SKM-1 treated with dmso at 0.1 percent for 144 hours (cell line): ENCODE data around the gene TEAD1.

Source experiments
- DNase-seq: peaks from one replicate; lab custom pipeline; 2025; ENCODE audit not compliant: unreplicated experiment; lab: John Stamatoyannopoulos, UW

Gene TEAD1

DNA sequence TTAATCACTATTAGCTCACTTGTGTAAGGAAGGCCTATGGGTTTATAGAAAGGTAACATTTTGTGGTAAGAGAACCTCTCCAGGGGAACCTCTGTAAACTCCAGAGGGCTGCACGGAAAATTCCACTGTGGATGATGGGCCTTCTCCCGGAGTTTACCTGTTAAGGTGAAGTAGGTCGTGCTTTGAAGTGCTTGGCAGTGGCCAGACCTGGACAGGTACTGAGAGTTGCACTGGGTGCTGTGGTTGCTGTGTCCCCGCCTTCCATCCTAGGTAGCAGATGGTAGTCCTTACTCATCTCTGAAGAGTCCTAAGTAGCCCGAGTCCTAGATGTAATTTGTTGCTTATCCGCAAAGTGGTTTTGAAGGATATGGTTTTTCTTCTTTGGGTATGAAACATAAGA lies 133.4 kb downstream of the TEAD1 start:
- no peak for DNase-seq

DNA sequence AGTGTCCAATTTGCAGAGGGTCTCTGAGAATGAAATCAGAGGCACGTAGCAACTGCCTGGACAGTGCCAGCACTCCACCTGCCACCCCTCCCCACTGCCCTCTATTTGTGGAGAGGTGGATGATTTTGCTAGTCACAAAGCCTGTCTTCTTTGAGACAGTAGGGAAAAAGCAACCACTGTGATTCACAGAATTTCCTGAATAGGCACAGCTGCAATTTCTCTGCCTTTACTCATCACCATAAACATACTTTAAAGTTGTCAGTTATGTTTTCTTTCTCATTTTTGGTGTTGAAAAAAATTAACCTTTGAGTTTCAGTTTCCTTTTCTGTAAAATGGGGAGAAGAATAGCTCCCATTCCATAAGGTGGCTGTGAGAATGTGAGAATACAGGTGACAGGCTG lies 134.3 kb downstream of the TEAD1 start:
- DNase-seq: no peak

DNA sequence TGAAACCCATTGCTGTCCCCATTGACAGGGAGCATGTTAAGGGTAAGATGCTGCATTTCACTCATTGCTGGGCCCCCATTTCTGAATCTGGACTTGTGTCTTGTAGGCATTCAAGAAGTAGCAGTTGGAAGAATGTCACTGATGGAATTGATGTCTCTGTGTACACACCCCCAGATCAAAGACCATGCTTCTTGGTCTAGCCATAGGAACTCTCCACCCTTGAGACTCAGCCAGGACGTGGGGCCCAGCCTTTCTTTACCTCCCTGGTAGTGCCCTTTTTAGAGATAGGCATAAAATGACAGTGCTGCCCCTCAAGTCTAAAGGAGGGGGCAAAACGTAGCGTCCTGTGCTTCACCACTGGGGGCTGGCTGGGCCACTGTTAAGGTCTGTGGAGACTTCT lies 135.1 kb downstream of the TEAD1 start:
- no peak for DNase-seq

DNA sequence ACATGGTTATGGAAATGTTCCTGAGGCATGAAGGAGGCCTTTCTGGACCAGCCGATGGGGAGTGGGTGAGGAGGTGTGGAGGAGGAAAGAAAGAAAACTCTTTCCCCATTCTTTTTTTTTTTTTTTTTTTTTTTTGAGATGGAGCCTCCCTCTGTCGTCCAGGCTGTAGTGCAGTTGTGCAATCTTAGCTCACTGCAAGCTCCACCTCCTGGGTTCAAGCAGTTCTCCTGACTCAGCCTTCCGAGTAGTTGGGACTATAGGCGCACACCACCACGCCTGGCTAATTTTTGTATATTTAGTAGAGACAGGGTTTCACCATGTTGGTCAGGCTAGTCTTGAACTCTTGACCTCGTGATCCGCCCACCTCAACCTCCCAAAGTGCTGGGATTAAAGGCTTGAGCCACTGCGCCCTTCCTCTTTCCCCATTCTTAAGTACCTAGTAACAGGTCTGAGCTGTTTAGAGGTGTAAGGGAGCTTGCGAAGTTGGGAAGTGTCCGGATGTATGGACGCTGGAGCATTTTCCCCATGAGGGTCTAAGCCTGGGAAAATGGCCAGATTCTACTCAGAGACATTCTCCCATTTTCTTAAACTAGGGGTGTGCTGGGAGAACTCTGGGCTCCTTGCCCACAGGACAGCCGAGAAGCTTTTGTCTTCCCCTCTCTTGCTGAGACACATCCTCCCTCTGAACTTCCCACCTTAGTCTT lies 135.8 kb downstream of the TEAD1 start:
- no peak for DNase-seq

DNA sequence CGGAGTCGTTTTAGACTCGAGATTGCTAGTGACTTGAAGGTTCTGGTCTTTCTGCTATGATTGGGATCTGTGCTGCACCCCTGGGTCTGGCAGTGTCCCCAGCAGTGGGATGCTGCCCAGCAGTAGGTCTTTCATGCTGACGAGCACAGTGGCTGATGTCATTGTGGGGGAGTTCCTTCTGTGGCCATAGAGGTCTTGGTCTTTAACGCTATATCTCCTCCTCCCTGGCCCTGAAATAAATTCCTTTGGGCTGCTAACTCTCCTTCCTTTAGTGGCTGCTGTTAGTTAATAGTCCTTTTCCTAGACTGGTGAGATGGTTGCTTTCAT lies 136.3 kb downstream of the TEAD1 start:
- no peak for DNase-seq

DNA sequence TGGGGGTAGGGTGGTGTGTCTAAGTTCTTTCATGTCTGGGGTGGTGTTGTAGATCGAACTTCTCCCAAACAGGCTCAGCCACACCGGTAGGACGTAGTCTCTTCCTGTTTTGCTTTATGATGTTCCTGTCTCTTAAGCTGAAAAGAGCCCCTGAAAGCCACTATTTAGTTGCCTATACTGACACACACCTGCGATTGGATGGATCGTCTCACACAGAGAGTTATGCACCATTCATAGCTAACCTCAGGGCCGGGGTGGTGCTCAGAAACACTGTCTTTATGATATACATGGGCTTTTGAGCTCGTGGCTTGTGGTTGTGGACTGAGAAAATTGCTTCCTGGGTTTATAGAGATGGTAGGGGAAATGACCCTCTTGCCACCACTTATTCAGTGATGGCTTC lies 137.6 kb downstream of the TEAD1 start:
- DNase-seq: no peak

DNA sequence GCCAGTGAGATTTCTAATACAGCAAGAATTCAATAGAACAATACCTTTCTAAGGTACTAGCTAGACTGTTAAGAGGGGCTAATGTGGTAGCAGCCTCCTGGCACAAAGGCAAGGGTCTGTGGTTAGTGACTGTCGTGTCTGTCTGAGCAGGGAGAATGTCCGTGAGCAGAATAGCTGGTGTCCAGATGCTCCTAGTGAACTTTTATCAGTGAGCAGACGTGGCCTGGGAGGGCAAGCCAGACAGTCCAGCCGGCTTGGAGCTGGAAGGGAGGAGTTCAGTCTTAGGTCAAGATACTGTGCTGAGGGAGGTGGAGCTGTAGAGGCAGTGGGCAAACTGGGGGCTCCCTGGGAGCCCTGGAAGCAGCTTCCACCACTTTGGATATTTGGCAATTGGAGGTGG lies 138.6 kb downstream of the TEAD1 start:
- no peak for DNase-seq

DNA sequence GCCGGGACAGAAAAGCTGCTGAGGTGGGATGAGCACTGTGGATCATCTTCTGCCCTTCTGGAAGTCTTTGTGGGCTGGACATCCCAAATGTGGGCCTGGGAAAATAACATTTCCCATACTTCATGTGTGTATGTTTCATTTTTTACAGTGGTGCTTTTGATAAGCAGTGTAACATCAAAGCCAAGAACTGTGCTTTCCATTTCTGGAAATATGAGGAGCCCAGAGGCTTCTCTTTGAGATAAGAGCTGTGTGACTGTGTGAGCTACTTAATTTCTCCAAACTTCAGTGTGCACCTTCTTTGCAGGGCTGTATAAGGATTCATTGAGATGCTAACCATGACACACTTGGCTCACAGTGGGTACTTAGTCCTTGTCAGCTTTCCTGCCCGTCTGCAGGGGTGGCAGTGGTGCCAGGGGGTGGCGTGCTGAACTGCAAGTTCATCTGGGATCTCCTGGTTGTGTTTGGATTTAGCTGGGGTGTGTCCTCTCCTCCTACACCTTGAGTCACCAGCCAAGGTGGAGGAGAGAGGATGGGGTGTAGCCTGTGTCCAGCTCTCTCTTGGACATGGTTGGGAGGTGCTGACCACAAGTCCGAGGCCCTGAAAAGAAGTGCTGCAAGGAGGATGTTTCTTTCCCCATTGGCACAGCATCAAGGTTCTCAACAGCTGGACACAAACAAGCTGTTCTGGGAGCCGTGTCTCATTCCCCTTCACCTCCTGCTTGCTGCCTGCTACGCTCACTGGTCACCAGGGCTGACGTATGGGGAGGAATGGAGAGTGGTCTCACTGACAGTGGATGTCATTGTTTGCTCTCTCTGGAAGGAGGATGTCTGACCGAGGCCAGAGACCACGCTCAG lies 139.4 kb downstream of the TEAD1 start:
- no peak for DNase-seq

DNA sequence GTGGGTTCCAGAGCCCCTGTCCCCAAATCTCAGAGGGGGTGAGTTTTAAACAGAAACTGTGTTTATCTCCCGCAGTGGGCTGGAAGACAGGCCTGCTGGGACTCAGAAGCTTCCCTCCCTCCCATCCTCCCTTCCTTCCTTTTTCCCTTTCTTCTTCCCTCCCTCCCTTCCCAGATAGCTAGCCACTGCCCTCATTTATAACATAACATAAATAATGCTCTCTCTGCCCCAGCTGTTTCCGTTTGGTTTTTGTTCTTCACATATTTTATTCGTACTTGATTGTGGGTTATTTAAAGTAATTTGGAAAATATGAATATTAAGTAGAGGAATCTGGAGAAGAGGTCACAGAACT lies 140.9 kb downstream of the TEAD1 start:
- DNase-seq: no peak

DNA sequence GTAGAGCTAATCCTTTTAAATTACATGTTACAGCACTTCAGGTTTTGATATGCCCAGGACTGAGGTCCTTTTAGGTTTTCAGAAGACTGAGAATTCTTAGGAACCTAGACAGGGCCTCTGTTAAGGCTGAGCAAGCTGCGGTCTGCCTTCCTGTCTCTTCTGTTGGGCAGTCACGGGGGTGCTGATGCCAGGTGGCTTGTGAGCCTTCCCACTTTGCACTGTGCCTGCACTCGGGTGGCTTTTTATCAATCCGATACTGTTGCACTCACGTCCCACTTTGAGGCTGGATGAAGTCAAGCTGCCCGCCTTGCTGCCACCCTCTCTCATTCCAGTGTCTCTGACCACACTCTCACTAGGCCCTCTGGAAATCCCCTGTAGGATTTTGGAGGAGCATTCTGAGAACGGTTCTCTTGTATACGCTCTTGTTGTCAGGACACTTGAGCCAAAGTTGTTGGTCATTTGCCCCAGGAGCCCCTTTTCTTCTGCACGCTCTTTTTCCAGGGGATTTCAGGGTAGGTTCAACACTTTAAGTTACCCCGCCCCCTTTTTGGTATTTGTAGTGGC lies 141.8 kb downstream of the TEAD1 start:
- DNase-seq: no peak

DNA sequence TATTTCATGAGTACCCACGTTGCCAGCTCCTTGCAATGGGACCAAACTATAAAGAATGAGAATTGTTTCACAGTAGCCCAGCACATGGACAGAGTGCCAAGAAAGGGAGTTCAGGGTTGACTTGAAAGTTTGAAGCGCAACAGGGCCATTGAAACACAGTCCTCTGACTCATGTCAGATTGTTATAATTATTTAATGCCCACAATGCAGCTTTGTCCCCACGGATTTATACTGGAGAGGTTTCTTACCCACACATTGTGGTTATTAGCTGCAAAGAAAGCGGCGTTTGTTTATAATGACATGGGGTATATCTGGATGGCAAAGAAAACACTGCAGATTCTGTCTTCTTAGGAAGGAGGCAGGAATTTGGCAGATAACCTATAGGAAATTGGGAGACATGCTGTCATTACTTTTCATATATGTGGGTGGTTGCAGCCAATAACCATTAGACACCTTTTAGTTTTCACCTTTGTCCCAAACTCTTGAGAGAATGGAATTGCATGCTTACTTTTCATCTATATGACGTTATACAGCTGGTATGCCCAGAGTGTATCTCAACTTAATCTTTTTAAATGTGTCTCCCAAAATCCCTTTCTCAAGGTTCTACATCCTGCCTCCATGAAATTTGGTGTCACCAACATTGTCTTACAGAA lies 143.6 kb downstream of the TEAD1 start:
- no peak for DNase-seq

DNA sequence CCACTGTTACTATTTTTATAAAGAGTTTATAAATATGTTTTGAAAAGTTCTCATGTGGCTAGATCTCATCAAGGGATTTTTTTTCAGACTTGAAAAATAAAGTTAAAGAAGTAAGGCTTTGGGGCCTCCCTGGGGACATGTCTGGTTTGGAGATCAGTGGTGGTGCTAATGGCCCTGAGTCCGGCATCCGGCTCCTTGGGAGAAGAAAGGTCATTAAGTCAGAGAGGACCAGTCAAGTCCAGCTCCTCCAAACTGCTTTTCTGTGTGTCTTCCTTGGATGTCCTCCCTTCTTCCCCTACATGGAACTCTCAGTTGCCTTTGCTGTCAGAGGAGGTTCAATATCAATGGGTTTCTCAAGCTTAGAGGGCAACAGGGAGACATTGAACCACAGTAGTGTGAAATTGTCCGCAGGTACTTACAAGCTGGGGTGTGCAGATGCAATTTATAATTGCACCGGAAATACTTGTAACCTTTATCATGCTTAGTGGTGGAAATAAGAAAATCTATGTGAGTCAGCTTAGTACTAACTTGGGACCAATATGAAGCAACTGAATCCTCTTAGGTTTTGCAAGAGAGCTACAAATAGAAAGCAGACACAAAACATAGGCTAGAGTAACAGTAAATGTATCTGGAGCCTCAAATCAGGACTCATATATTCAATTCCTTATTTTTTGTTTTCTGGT lies 144.3 kb downstream of the TEAD1 start:
- DNase-seq: peak; percentile 47

DNA sequence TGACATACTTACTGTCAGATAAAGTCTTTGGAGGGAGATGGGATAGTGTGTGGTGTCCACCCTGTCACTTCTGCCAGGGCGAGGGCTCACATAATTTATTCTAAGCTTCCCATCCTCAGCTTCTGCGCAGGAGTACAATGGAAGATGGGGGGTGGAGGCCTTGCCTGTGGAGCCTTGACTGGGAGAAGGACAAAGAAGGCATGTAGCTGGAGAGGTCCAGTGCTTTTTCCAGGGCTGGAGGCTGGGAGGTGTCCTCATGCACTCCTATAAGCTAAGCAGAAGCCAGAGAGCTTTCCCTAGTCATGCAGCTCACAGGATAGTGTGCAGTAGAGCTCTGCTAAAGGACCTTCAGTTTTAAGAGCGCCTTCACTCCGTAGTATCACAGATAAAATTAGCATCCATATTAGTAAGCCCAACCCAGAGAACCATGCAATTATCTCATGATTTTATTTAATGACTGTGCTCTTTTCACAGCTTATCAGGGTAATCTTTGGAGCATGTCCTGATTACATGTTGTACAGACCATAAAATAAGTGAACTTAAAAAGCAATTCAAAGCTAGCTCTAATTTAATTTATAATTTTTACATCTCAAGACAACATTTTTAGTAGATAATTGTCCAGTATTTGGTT lies 148.3 kb downstream of the TEAD1 start:
- no peak for DNase-seq

DNA sequence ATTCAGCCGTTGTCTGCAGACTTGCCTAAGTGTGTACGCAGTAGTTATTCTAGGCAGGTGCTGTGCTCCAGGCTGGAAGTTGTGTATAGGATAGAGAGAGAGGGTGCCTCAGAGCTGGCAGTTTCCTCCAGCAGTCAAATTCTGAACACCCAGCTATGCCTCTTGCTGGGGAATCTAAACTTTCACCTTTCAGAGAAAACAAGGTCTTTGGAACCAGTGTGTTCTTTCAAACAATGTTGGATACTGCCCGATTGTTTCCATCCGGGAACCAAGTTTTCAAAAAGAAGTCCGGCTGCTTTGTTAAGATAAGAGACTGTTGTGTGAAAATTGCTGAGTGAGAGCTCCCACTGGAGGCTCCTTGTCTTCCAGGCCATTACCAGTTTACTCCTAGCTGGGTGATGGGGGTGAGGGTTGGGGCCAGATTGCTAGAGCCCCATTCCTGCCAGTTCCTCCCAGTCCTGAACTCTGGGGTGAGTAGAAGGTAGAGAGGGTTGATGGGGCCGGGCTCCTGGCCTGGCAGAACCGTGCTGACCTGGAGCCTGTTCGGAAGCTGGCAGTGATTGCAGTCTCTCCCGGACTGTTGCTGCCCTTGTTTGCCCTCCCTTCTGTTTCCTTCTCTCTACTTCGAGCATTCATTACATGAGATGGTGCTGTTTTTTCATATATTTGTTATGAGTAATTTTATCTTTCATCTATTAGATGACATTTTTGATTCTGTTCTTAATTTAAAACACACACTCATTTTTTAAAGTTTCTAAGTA lies 150.2 kb downstream of the TEAD1 start:
- no peak for DNase-seq

DNA sequence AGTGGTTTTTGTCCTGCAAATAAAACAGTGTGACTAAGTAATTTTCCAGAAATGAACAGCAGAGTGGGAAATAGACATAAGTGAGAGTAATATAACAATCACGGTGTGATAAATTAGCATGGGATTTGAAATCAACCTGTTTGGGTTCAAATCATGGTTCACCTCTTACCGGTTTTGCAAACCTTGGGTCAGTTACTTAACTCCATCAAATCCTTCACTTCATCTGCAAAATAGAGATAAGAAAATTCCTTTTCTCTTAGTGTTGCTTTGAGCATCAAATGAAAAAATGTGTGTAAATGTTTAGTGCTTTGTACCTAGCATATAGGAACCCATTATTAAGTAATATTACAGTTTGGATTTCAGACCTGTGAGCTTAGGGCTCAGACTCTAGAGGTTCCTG lies 152.2 kb downstream of the TEAD1 start:
- no peak for DNase-seq

DNA sequence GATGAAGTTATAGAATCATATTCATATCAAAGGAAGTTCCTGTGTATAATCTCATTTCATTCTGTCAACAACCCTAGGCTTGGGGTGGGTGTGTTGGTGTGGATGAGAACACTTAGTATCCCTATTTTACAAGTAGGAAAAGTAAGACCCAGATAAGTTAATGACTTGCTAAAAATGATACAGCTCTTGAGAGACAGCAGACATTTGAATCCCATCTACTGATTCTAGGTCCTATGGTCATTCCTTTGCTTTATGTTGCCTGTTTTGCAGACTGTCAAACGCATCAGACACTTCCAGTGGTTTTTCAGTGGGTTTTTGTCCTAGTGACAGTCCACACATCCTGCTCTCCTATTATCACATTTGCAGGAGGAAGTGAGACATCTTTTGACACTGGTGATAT lies 153.1 kb downstream of the TEAD1 start:
- DNase-seq: no peak

DNA sequence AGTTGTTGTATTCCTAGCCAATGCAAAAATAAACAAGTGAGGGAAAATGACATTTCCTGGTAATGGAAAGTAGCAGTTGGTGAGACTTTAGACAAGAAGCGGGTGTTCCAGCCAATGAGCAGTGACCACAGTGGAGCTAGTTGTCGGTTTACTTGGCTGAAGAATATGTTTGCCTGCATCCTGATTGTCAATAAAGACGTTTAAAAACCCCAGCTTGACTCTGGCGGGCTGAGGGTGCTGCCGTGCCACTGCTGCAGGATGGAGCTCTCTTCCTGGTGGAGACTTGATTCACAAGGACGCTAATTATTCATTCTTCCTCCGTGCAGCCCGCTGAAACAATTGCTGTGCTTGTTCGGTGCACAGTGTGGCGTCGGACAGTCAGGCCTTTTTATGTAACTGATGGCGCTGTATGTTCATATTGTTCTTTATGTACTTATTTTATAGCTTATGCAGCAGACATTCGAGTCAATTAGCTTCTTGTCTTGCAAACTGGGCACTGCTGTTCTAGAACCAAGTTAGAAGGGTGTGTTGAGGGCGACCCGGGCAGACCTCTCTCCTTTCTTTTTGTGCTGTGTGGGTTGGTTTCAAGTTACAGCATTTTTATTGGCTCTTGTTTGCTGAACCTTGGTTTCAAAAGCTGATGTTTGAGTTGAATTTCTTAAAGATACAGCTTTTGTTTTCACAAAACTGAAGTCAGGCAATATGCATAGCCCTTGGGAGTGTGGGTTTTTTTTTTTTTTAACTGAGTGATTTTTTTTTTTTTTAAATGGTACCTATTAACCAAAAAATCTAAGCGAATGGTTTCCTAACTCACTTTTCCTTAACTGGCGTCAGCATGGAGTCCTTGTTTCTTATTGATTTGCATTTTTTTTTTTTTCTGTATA lies 153.9 kb downstream of the TEAD1 start:
- DNase-seq: no peak

DNA sequence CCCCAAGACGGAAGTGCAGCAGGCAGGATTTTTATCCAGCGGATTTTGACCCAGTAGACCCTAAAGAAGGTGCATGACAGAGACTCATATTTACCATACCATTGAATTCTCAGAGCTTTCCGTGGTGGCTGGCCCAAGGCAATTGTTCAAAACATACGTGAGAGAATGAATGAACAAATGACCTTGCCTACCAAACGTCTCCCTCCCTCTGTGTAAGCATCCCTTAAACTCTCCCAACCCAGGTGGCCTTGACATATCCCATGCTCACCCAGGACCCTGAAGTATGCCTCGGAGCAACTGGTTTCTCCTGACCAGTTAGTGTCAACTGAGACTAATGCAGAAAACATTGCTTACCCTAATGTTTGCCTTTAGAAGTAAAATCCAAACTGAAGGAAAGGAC lies 154.9 kb downstream of the TEAD1 start:
- no peak for DNase-seq
